SK-N-SH (cell line): ENCODE measurements around the gene SGCA.

Experiments
- EP300 ChIP-seq, 2 experiments: IDR thresholded peaks; 2 replicates each; pipeline versions ENCODE4 v1.4.0 to v1.6.1; 2012; ENCODE audit warnings: borderline replicate concordance in 1 of 2, low read depth in 1 of 2, low read length in 1 of 2
- EZH2phosphoT487 ChIP-seq: fragments of 200-600 bp; sonication (generic); IDR thresholded peaks from 2 replicates; pipeline ENCODE4 v1.6.1; 2017; ENCODE audit warnings: low read depth, mixed run types, mild to moderate bottlenecking, antibody characterized with exemption, moderate library complexity, borderline replicate concordance
- FOXJ3 ChIP-seq: sonication (generic); formaldehyde crosslinking; IDR thresholded peaks from 2 replicates; pipeline ENCODE4 v1.5.1; 2020; ENCODE audit warnings: mild to moderate bottlenecking, missing genetic modification reagents
- FOXM1 ChIP-seq: IDR thresholded peaks from 2 replicates; pipeline ENCODE4 v1.4.0; 2012; ENCODE audit warnings: low read depth, mild to moderate bottlenecking
- MXI1 ChIP-seq: IDR thresholded peaks from 2 replicates; pipeline ENCODE4 v1.6.1; 2012; ENCODE audit warnings: mild to moderate bottlenecking, low read depth, low read length, improper control_type of control experiment
- RAD21 ChIP-seq: IDR thresholded peaks from 2 replicates; pipeline ENCODE4 v1.6.1; 2012; ENCODE audit warnings: mild to moderate bottlenecking, low read length
- SIN3A ChIP-seq: IDR thresholded peaks from 2 replicates; pipeline ENCODE4 v1.6.1; 2012; ENCODE audit warnings: low read depth, mild to moderate bottlenecking, low read length, moderate library complexity, borderline replicate concordance
- TAF1 ChIP-seq: IDR thresholded peaks from 2 replicates; pipeline ENCODE4 v1.6.1; 2012; ENCODE audit warnings: low read depth, mild to moderate bottlenecking, low read length, moderate library complexity, borderline replicate concordance
- TEAD4 ChIP-seq: IDR thresholded peaks from 2 replicates; pipeline ENCODE4 v1.4.0; 2012; ENCODE audit warnings: mild to moderate bottlenecking, borderline replicate concordance; ENCODE audit not compliant: insufficient read depth
- ZBTB33 ChIP-seq: IDR thresholded peaks from 2 replicates; pipeline ENCODE4 v1.4.0; 2012; ENCODE audit warnings: low read depth, borderline replicate concordance
- TF ChIP-seq, protein P1 (sequence below): fragments of 200-600 bp; sonication (generic); IDR thresholded peaks from 2 replicates; pipeline ENCODE4 v1.6.1; 2017; ENCODE audit warnings: antibody characterized with exemption, mild to moderate bottlenecking, moderate library complexity

DNA sequence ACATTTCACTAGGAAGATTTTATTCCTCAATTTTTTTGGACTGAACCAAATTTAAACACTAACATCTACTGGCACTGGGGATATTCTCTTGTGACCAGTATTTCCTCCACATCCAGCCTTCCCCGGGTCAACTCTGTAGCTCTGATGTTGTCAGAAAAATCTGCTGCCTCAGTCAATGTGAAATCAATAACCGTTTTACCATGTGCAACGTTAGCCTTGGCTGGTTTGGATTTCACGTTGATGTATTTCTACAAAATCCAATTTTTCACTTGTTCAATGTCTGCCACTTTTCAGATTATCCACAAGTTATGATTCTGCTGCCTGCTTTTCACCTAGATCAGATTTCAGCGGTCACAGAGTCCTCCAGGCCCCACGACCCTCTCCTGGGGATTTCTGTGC, 7.1 kb downstream of the SGCA start:
- TF ChIP-seq TEAD4 (no peak), FOXM1 (no peak), ZBTB33 (no peak), SIN3A (no peak), EZH2phosphoT487 (no peak), RAD21 (no peak), EP300 (IDR thresholded peaks at IDR 0.05; ENCODE audit: borderline replicate concordance in 1 of 2, low read depth in 1 of 2, low read length in 1 of 2) (no peak), FOXJ3 (CRISPR knock-in tag) (no peak), MXI1 (no peak), TAF1 (no peak)
- TF ChIP-seq, protein P1, sequence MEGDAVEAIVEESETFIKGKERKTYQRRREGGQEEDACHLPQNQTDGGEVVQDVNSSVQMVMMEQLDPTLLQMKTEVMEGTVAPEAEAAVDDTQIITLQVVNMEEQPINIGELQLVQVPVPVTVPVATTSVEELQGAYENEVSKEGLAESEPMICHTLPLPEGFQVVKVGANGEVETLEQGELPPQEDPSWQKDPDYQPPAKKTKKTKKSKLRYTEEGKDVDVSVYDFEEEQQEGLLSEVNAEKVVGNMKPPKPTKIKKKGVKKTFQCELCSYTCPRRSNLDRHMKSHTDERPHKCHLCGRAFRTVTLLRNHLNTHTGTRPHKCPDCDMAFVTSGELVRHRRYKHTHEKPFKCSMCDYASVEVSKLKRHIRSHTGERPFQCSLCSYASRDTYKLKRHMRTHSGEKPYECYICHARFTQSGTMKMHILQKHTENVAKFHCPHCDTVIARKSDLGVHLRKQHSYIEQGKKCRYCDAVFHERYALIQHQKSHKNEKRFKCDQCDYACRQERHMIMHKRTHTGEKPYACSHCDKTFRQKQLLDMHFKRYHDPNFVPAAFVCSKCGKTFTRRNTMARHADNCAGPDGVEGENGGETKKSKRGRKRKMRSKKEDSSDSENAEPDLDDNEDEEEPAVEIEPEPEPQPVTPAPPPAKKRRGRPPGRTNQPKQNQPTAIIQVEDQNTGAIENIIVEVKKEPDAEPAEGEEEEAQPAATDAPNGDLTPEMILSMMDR = no peak
